Ishikawa (cell line): ENCODE data around the gene ZNF853.

Experiments
- CEBPB ChIP-seq: IDR thresholded peaks from 2 replicates; pipeline ENCODE4 v1.6.1; 2012
- CREB1 ChIP-seq: IDR thresholded peaks from 2 replicates; pipeline ENCODE4 v1.6.1; 2012; ENCODE audit warnings: low read depth
- EGR1 ChIP-seq: IDR thresholded peaks from 2 replicates; pipeline ENCODE4 v1.6.1; 2012
- EP300 ChIP-seq: IDR thresholded peaks from 2 replicates; pipeline ENCODE4 v1.6.1; 2012; ENCODE audit warnings: borderline replicate concordance
- FOXM1 ChIP-seq: IDR thresholded peaks from 2 replicates; pipeline ENCODE4 v1.6.1; 2012; ENCODE audit warnings: low read depth, borderline replicate concordance
- MAX ChIP-seq: IDR thresholded peaks from 2 replicates; pipeline ENCODE4 v1.6.1; 2012
- NFIC ChIP-seq: IDR thresholded peaks from 2 replicates; pipeline ENCODE4 v1.6.1; 2012
- RAD21 ChIP-seq: IDR thresholded peaks from 2 replicates; pipeline ENCODE4 v1.6.1; 2012; ENCODE audit warnings: low read depth
- REST ChIP-seq: IDR thresholded peaks from 2 replicates; pipeline ENCODE4 v1.6.1; 2012; ENCODE audit warnings: low read depth, mild to moderate bottlenecking
- TAF1 ChIP-seq: IDR thresholded peaks from 2 replicates; pipeline ENCODE4 v1.6.1; 2012; ENCODE audit warnings: low read depth, mild to moderate bottlenecking
- TCF12 ChIP-seq: IDR thresholded peaks from 2 replicates; pipeline ENCODE4 v1.6.1; 2012; ENCODE audit warnings: low read depth
- TEAD4 ChIP-seq: IDR thresholded peaks from 2 replicates; pipeline ENCODE4 v1.6.1; 2012
- USF1 ChIP-seq: IDR thresholded peaks from 2 replicates; pipeline ENCODE4 v1.6.1; 2012
- YY1 ChIP-seq: IDR thresholded peaks from 2 replicates; pipeline ENCODE4 v1.6.1; 2012; ENCODE audit warnings: low read depth
- ZBTB7A ChIP-seq: IDR thresholded peaks from 2 replicates; pipeline ENCODE4 v1.6.1; 2012; ENCODE audit warnings: low read depth

ZNF853 gene

GRCh38 chr7:6652446-6653011 is 37.1 kb downstream of the ZNF853 start:
- no peak for TF ChIP-seq TEAD4
- TF ChIP-seq TAF1, result no peak
- no peak for TF ChIP-seq TCF12
- TF ChIP-seq REST, result no peak
- TF ChIP-seq NFIC, result no peak
- TF ChIP-seq CEBPB, result no peak
- TF ChIP-seq CREB1, result no peak
- no peak for TF ChIP-seq FOXM1
- TF ChIP-seq ZBTB7A, result no peak
- TF ChIP-seq YY1, result no peak
- no peak for TF ChIP-seq EGR1
- no peak for TF ChIP-seq MAX

- TF ChIP-seq NFIC, result no peak
Measured at GRCh38 chr7:6653071-6654003, 37.9 kb downstream of the ZNF853 start.

- TF ChIP-seq RAD21, result no peak
- no peak for TF ChIP-seq CREB1
- TF ChIP-seq USF1, result no peak
- no peak for TF ChIP-seq CEBPB
- no peak for TF ChIP-seq EGR1
Measured at GRCh38 chr7:6654113-6654841, 38.9 kb downstream of the ZNF853 start.

GRCh38 chr7:6654842-6655610 is 39.6 kb downstream of the ZNF853 start:
- TF ChIP-seq RAD21, result no peak
- no peak for TF ChIP-seq NFIC
- no peak for TF ChIP-seq TCF12
- no peak for TF ChIP-seq TEAD4
- no peak for TF ChIP-seq CREB1
- no peak for TF ChIP-seq ZBTB7A
- no peak for TF ChIP-seq EGR1
- no peak for TF ChIP-seq REST
- no peak for TF ChIP-seq FOXM1
- no peak for TF ChIP-seq EP300
- no peak for TF ChIP-seq YY1
- TF ChIP-seq TAF1, result no peak
- TF ChIP-seq MAX, result no peak
- no peak for TF ChIP-seq USF1
- no peak for TF ChIP-seq CEBPB

- TF ChIP-seq TEAD4 (no peak), REST (no peak), MAX (no peak), TAF1 (no peak), YY1 (no peak), EGR1 (no peak)
Measured at GRCh38 chr7:6655636-6656385, 40.4 kb downstream of the ZNF853 start.
